Renal pelvis (tissue), 12 donors: ENCODE data around the gene SCRG1. TPM values are rescaled to one million over a fixed set of nuclear protein-coding genes. Genes with fewer than 3 reads are reported as not detected.

ENCODE experiments used
- DNase-seq: peaks from one replicate; pipeline ENCODE4 v3.0.0-alpha.2; 2013
- long read RNA-seq, 16 experiments: transcript quantifications; one replicate each; lab custom pipeline, GENCODE V29; 2026
- polyA plus RNA-seq, 3 donors: library from polyadenylated mRNA; unstranded; fragments of 120-200 nt; gene quantifications; one replicate each; pipeline ENCODE4 v1.2.1, GENCODE V29; 2013; ENCODE audit not compliant: insufficient read length in 3 of 3

The SCRG1 gene
- under 1 TPM; 0.30 to 0.53 (median 0.39) TPM for polyA plus RNA-seq
- long read RNA-seq, donor 1: 0 reads
- long read RNA-seq, donor 2, full-length matches to known transcripts: 2 of 2 reads
- long read RNA-seq, donor 2, partial matches to known transcripts: 0 of 2 reads
- long read RNA-seq, donor 2, other reads (novel, unspliced or antisense): 0 of 2 reads
- long read RNA-seq, donor 3: 0 reads
- long read RNA-seq, donor 4, full-length matches to known transcripts: 1 of 1 reads
- long read RNA-seq, donor 4, partial matches to known transcripts: 0 of 1 reads
- long read RNA-seq, donor 4, other reads (novel, unspliced or antisense): 0 of 1 reads
- long read RNA-seq, donor 5, full-length matches to known transcripts: 1 of 1 reads
- long read RNA-seq, donor 5, partial matches to known transcripts: 0 of 1 reads
- long read RNA-seq, donor 5, other reads (novel, unspliced or antisense): 0 of 1 reads
- long read RNA-seq, donor 6: 0 reads
- long read RNA-seq, donor 7: 0 reads
- long read RNA-seq, donor 8, full-length matches to known transcripts: 1 of 1 reads
- long read RNA-seq, donor 8, partial matches to known transcripts: 0 of 1 reads
- long read RNA-seq, donor 8, other reads (novel, unspliced or antisense): 0 of 1 reads
- long read RNA-seq, donor 9: 0 reads
- long read RNA-seq, donor 10: 0 reads
- long read RNA-seq, donor 11: 0 reads
- long read RNA-seq, donor 12, full-length matches to known transcripts: 1 of 1 reads
- long read RNA-seq, donor 12, partial matches to known transcripts: 0 of 1 reads
- long read RNA-seq, donor 12, other reads (novel, unspliced or antisense): 0 of 1 reads
- long read RNA-seq, donor 13, full-length matches to known transcripts: 1 of 1 reads
- long read RNA-seq, donor 13, partial matches to known transcripts: 0 of 1 reads
- long read RNA-seq, donor 13, other reads (novel, unspliced or antisense): 0 of 1 reads
- long read RNA-seq, donor 14: 0 reads
- long read RNA-seq, donor 15, full-length matches to known transcripts: 3 of 3 reads
- long read RNA-seq, donor 15, partial matches to known transcripts: 0 of 3 reads
- long read RNA-seq, donor 15, other reads (novel, unspliced or antisense): 0 of 3 reads
- long read RNA-seq, donor 16: 0 reads

DNA sequence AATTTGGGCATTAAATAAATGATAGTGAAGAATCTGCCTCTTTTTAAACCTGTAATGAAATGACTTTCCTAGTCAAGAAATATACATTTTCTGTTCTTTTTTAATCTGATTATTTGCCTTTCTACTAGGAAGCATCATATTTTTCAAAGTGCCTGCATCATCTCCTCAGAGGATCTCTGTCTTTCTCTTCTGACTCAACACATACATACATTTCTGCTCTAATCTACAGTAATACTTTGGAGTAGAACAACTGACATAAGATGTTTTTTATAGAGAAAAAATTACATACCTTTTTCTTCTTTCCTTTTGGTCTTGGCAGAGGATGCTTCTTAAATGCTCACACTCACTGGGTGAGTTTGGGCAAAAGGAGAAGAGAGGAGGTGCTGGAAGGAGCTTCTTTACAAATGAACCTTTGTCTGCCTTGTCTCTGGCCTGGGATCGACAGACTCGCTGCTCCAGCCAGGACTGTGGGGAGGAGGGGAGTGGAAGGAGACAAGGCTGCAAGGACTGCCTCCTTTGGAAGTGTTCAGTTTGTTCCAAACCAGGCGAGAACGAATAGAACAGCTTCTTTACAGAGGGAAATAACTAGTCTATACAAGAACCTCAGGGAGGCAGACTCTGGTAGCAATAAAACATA, at the start of gene SCRG1:
Gene SCRG1, minus strand, starts transcription at position 338 of the 637 bp plus-strand sequence. CDS start 7,702 bp downstream, outside the sequence.
- DNase-seq: no peak

GRCh38 chr4:173448103-173448502, 49.2 kb upstream of the SCRG1 start:
- DNase-seq: no peak

DNA sequence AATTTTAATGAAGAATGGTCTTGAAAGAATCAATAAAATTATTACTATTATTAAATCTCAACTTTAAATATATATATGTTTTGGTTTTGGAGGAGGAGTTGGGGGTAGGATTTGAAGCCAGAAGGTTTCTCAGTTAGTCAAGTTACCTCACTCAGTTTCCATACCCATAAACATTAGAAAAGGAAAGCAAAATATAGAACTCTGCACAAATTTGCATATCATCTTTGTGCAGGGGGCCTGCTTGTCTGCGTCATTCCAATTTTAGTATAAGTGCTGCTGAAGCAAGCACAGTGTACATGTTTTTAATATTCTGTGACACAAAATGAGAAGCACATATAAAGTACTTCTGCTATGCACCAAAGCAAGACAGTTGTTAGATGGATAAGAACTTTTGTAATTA, 47.5 kb upstream of the SCRG1 start:
- no peak for DNase-seq

- DNase-seq: no peak
Measured at GRCh38 chr4:173443121-173443520, 44.2 kb upstream of the SCRG1 start.

DNA sequence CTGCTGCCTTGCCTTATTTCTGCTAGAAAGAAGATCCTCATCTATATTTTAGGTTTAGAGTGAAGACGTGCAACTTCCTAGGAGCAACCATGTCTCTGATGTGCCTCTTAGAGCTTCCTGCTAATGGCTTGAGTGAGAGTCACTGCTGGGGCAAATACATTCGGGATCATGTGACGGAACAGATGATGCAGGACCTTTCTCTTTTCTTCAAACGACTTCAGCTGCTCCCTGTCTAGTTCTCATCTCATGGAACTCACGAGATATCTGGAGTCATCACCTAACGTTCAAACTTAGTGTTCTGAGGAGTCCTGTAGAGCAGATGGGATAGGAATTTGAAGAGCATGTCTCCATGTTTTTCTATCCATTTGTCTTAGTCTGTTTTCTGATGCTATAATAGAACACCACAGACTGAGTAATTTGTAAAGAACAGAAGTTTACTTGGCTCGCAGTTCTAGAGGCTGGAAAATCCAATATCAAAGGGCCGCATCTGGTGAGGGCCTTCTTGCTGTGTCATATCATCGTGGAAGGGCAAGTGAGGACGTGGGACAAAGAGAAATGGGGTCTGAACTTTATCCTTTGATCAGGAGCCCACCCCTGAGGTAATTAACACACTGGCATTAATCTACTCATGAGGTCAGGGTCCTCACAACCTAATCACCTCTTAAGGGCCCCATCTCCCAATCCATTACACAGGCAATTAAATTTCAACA, 43.5 kb upstream of the SCRG1 start:
- DNase-seq: no peak

DNA sequence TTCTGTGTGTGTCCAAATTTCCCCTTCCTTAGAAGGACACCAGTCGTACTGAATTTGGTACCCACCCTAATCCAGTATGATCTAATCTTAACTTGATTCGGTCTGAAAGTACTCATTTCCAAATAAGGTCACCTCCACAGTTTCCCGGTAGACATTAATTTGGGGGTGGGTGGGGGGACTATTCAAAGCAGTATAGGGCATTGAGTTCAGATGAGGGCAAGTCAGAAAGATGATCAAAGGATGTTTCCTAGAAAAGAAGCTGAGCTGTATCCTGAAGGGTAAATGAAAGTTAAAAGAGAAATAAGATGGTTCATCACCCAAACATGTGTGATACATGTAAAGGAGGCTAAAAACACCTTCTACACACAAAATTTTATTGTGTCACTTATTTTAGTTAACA, 42.0 kb upstream of the SCRG1 start:
- DNase-seq: no peak

- no peak for DNase-seq
Measured at GRCh38 chr4:173436771-173437265, 37.9 kb upstream of the SCRG1 start.

DNA sequence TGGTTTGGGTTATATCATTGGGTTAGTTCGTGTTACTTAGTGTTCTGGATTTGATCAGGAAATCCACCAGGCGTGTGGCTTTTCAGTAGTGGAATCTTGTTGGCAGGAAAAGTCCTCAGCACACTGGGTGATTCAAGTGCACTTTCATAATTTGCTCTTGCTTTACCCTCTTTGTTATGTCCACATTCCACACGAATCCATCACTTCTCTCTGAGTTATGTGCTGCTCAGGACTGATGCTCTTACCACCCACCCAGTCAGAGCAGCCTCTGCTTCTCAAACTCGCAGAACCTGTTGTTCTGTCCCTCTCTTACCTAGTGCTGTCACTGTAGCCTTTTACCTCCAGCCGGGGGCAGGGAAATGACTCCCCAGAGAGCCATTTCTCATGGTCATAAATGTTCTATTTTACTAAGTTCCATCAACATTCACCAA, 37.2 kb upstream of the SCRG1 start:
- no peak for DNase-seq

- no peak for DNase-seq
Measured at GRCh38 chr4:173434231-173434630, 35.3 kb upstream of the SCRG1 start.

GRCh38 chr4:173433447-173433846, 34.5 kb upstream of the SCRG1 start:
- DNase-seq: no peak

- no peak for DNase-seq
Measured at GRCh38 chr4:173432430-173432829, 33.5 kb upstream of the SCRG1 start.

GRCh38 chr4:173426064-173426463, 27.1 kb upstream of the SCRG1 start:
- DNase-seq: no peak

- DNase-seq: no peak
Measured at GRCh38 chr4:173424899-173425805, 26.2 kb upstream of the SCRG1 start.

DNA sequence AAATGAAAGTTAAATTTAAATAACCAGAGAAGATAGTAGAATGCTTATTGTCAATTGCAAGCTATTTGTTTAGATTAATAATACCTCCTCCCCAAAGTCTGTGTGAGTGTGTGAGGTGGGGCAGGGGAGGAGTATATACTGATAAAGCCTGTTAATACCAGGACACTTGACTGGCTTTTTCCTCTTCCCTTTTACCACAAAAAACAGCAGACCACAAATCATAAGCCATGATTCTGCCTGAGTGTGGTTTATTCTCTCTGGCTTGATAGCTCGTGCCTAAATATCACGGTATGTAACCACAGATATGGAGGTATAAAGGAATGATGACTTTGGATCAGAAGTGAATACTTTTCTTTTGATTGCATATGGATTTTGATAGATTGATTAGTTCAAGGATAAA, 21.9 kb upstream of the SCRG1 start:
- no peak for DNase-seq

DNA sequence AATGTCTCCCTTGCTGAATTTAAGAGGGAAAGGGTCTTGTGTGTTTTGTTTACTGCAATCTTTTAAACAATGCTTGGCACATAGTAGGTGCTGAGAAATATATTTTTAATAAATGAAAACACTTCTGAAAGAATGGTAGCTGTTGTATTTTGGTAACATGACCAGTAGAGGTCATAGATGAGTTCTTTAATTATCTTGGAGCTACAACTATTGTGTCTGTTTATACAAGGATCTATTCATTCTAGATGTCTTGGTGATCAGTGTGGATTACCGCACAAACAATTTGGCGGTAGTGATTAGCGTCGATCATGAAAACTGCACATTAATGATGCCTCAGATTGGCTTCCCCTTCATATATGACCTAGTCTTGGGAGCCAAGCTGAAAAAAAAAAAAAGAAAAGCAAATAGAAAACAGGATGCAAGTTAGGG, 21.4 kb upstream of the SCRG1 start:
- no peak for DNase-seq

- DNase-seq: no peak
Measured at GRCh38 chr4:173418639-173419038, 19.7 kb upstream of the SCRG1 start.

DNA sequence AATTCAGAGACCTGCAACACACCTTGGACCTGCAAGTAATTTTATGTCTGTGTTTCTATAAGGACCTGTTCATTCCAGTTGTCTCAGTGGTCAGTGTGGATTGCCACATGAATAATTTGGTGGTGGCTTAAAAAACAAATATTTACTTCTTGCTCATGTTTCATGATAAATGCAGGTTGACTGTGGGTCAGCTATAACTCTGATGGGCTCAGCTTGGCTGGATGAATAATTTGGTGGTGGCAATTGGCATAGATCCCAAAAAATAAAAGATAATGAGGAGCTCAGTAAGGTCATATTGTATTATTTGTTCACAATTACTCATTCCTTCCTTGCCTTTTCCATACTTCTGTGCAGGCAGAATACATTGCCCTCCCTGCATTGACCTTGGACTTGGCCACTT, 18.9 kb upstream of the SCRG1 start:
- no peak for DNase-seq

GRCh38 chr4:173415885-173416653, 17.2 kb upstream of the SCRG1 start:
- no peak for DNase-seq

- DNase-seq: no peak
Measured at GRCh38 chr4:173415092-173415491, 16.2 kb upstream of the SCRG1 start.
